HAP-1 (cell line): Measurements from ENCODE around the gene ADAR.

Source experiments
- DNase-seq, 2 experiments: peaks; one replicate each; pipeline ENCODE4 v3.0.0-alpha.2; 2016 to 2020; ENCODE audit warnings: low spot score in 2 of 2
- H3K27me3 ChIP-seq: fragments of 250-450 bp; sonication (Bioruptor Pico); 2 replicates; pipeline ENCODE4 v1.5.1; 2020; ENCODE audit warnings: low read depth, mild to moderate bottlenecking, moderate library complexity
- H3K36me3 ChIP-seq: fragments of 250-450 bp; sonication (Bioruptor Pico); replicated peaks from 2 replicates; pipeline ENCODE4 v1.5.1; 2020; ENCODE audit warnings: mild to moderate bottlenecking
- H3K4me1 ChIP-seq: fragments of 250-450 bp; sonication (Bioruptor Pico); 2 replicates; pipeline ENCODE4 v1.5.1; 2020; ENCODE audit warnings: mild to moderate bottlenecking
- H3K4me3 ChIP-seq: fragments of 250-450 bp; sonication (Bioruptor Pico); 2 replicates; pipeline ENCODE4 v1.5.1; 2020; ENCODE audit warnings: mild to moderate bottlenecking, moderate library complexity
- H3K9me3 ChIP-seq: fragments of 250-450 bp; sonication (Bioruptor Pico); 2 replicates; pipeline ENCODE4 v1.5.1; 2020; ENCODE audit warnings: mild to moderate bottlenecking, moderate library complexity
- in situ Hi-C: fragments of 300-500 bp; cut with MboI; formaldehyde crosslinking; loops from 3 replicates; pipeline ENCODE4 v1.14.3; 2020; ENCODE audit warnings: low sequenced_read_pairs, inconsistent platforms, mixed read lengths

The ADAR gene

DNA sequence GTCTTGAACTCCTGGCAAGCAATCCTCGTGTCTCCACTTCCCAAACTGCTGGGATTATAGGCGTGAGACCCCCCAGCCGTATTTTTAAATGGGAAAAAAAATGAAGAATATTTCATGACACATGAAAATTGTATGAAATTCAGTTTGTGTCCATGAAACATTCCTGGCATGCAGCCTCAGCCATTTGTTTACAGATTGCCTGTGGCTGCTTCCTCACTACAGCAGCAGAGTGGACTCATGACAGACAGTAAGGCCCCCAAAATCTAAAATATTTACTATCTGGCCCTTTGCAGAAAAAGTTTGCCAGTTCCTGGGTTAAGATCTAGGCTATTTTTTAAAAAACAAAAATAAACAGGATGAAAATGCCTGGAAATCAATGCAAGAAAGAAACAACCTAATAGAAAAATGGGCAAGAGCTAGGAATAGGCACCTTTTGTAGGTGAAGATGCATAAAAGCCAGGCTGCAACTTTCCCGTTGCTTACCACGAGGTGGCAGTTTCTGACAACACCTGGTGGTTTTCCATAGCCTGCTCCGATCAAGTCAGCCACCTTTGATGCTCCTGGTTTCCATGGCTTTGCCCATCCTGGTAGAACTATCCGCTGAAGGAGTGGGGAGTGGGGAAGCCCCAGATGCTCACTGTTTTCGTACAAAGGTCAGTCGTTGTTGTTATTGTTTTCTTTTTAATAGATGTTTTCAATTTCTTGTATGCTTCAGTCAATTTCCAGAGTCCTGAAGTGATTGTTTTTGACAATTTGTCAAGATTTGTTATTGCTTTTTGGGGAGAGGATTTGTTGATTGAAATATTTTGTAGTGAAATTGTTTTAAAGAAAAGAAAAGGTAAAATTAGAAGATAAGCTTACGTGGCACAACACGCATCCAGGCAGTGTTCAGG is 73.8 kb downstream of the ADAR start:
- no peaks in the 10 kb centered on the region for H3K4me1 ChIP-seq
- no peaks in the 10 kb centered on the region for H3K27me3 ChIP-seq
- in situ Hi-C loops, result no loop called here
- H3K36me3 ChIP-seq, result no peaks in the 10 kb centered on the region
- DNase-seq, result peak; percentile 40 to 65
- no peaks in the 10 kb centered on the region for H3K9me3 ChIP-seq
- no peak overlapping the region for H3K4me3 ChIP-seq
